ENCODE results near the gene PLA2G15. TPM values are rescaled to one million over a fixed set of nuclear protein-coding genes. Genes with fewer than 3 reads are reported as not detected.

The PLA2G15 gene
- total RNA-seq, 1 donor from 2014 or later: 20.9 TPM

DNA sequence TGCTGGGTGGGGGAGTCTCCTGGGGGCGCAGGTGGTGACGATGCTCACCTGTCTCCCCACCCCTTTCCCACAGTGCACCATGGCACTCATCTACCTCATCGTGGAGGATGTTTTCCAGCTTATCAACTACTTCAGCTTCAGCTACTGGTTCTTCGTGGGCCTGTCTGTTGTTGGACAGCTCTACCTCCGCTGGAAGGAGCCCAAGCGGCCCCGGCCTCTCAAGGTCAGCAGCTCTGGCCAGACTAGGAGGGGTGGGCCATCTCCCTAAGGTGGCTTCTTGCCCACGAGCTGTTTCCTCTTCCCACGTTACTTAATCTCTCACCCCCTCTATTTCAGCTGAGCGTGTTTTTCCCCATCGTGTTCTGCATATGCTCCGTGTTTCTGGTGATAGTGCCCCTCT lies 51.1 kb downstream of the PLA2G15 start:
- Mint-ChIP-seq H3K4me3 (ENCODE audit: low read depth) (no peak overlapping the region), H3K4me1 (ENCODE audit: low read depth) (peaks cover 7% of the 10 kb centered on the region), H3K27ac (no peak overlapping the region), H3K27me3 (no peaks in the 10 kb centered on the region), H3K36me3 (ENCODE audit: insufficient read depth) (peaks cover 4% of the 10 kb centered on the region), H3K9me3 (ENCODE audit: low read depth) (no peaks in the 10 kb centered on the region)
- no peak for DNase-seq (ENCODE audit: low spot score, unreplicated experiment)
- TF ChIP-seq, protein P1, sequence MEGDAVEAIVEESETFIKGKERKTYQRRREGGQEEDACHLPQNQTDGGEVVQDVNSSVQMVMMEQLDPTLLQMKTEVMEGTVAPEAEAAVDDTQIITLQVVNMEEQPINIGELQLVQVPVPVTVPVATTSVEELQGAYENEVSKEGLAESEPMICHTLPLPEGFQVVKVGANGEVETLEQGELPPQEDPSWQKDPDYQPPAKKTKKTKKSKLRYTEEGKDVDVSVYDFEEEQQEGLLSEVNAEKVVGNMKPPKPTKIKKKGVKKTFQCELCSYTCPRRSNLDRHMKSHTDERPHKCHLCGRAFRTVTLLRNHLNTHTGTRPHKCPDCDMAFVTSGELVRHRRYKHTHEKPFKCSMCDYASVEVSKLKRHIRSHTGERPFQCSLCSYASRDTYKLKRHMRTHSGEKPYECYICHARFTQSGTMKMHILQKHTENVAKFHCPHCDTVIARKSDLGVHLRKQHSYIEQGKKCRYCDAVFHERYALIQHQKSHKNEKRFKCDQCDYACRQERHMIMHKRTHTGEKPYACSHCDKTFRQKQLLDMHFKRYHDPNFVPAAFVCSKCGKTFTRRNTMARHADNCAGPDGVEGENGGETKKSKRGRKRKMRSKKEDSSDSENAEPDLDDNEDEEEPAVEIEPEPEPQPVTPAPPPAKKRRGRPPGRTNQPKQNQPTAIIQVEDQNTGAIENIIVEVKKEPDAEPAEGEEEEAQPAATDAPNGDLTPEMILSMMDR (IDR thresholded peaks at IDR 0.05; ENCODE audit: unreplicated experiment): no peak

DNA sequence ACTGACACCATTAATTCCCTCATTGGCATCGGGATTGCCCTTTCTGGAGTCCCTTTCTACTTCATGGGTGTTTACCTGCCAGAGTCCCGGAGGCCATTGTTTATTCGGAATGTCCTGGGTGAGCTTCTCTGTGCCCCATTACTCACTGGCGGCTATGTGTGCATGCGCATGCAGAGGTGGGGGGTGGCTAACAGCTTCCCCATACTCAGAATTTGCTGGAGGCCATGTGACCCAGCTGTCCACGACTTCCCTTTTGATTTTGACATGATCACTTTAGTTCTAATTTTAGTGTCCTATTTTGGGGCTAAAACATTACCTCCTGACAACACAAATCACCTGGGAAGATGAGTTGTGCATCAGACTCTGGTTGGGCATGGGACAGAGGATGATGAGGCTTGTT lies 51.5 kb downstream of the PLA2G15 start:
- peak overlapping the region; percentile 17 for H3K27ac Mint-ChIP-seq
- DNase-seq (ENCODE audit: low spot score, unreplicated experiment): no peak
- TF ChIP-seq, protein P1 (IDR thresholded peaks at IDR 0.05; ENCODE audit: unreplicated experiment): no peak
- no peak overlapping the region for H3K4me3 Mint-ChIP-seq (ENCODE audit: low read depth)
- H3K9me3 Mint-ChIP-seq (ENCODE audit: low read depth): no peaks in the 10 kb centered on the region
- no peaks in the 10 kb centered on the region for H3K27me3 Mint-ChIP-seq
- peaks cover 6% of the 10 kb centered on the region for H3K36me3 Mint-ChIP-seq (ENCODE audit: insufficient read depth)
- peaks cover 7% of the 10 kb centered on the region for H3K4me1 Mint-ChIP-seq (ENCODE audit: low read depth)

DNA sequence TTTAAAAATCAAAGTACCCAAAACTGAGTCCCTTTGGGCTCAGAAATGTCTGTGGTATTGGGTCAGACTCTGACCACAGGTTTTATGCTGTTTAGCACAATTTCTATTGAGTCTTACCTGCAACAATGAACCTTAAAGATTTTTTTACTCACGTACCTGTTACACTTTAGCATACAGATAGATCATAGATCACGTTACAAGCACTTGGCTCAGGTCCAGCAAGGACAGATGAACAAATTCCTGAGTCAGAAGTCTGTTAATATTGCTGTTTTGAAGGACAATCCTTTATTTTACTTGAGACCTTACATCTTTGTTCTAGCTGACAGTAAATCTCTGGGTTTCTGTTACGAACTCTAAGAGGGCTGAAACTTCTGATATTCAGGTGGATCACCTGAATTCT lies 52.7 kb downstream of the PLA2G15 start:
- Mint-ChIP-seq H3K27ac (no peak overlapping the region), H3K9me3 (ENCODE audit: low read depth) (no peaks in the 10 kb centered on the region), H3K4me3 (ENCODE audit: low read depth) (no peak overlapping the region), H3K4me1 (ENCODE audit: low read depth) (peaks cover 7% of the 10 kb centered on the region), H3K27me3 (no peaks in the 10 kb centered on the region), H3K36me3 (ENCODE audit: insufficient read depth) (peaks cover 12% of the 10 kb centered on the region)
- TF ChIP-seq, protein P1 (IDR thresholded peaks at IDR 0.05; ENCODE audit: unreplicated experiment): no peak
- no peak for DNase-seq (ENCODE audit: low spot score, unreplicated experiment)

DNA sequence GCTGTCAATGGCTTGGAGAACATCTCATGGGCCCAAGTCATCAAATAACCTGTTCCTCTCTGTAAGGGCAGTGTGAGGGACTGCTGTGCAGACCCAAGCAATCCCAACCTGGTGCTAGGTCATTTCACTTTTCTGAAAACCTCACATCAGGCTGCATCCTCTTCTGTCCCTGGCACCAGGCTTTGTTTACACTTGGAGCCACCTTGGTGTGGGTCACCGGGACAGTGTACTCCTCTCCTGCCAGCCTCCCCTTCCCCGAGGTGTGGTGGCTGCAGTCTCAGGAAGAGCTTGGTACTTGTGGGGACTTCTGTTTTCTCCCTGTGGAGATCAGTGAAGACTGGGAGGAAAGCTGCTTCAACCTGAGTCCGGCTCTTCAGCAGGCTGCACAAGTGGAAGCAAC lies 53.1 kb downstream of the PLA2G15 start:
- TF ChIP-seq, protein P1 (IDR thresholded peaks at IDR 0.05; ENCODE audit: unreplicated experiment): no peak
- H3K4me3 Mint-ChIP-seq (ENCODE audit: low read depth): no peak overlapping the region
- peaks cover 7% of the 10 kb centered on the region for H3K4me1 Mint-ChIP-seq (ENCODE audit: low read depth)
- H3K9me3 Mint-ChIP-seq (ENCODE audit: low read depth): no peaks in the 10 kb centered on the region
- H3K36me3 Mint-ChIP-seq (ENCODE audit: insufficient read depth): peaks cover 12% of the 10 kb centered on the region
- no peaks in the 10 kb centered on the region for H3K27me3 Mint-ChIP-seq
- no peak overlapping the region for H3K27ac Mint-ChIP-seq
- no peak for DNase-seq (ENCODE audit: low spot score, unreplicated experiment)

DNA sequence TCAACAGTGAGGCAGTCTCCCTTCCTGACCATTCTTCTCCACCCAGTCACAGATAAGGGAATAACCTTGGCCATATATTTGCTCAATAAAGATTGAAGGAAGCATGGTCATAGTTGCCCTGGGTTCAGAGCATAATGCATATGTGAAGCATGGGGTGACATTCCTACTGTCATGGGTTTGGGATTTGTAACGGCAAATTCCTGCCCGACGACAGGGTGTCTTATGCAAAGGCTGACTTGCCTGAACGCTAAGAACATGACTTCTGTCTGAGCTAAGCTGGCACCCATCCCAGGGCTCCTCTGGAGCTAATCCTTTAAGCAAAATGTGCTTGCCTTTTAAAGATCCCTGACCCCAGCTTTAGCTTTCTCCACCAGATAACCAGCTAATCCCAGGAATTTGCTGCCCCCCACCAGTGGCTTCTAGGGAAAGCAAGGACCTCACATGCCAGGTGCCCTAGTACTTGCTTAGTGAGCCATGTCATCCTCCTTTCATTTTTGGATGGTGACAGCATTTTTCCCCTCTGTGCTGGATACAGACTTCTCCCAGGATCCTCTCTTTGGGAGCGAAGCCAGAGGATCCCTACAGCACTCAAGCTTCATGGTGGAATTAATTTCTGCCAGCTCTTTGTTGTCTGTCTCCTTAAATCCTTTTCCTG lies 53.9 kb downstream of the PLA2G15 start:
- TF ChIP-seq, protein P1 (IDR thresholded peaks at IDR 0.05; ENCODE audit: unreplicated experiment): no peak
- DNase-seq (ENCODE audit: low spot score, unreplicated experiment): no peak
- no peak overlapping the region for H3K4me3 Mint-ChIP-seq (ENCODE audit: low read depth)
- H3K36me3 Mint-ChIP-seq (ENCODE audit: insufficient read depth): peaks cover 17% of the 10 kb centered on the region
- H3K4me1 Mint-ChIP-seq (ENCODE audit: low read depth): peaks cover 7% of the 10 kb centered on the region
- no peaks in the 10 kb centered on the region for H3K9me3 Mint-ChIP-seq (ENCODE audit: low read depth)
- no peaks in the 10 kb centered on the region for H3K27me3 Mint-ChIP-seq
- H3K27ac Mint-ChIP-seq: no peak overlapping the region
